H1 (cell line): ENCODE results near the gene TAPT1. TPM values are rescaled to one million over a fixed set of nuclear protein-coding genes. Genes with fewer than 3 reads are reported as not detected.

Experiments used
- SRF ChIP-seq: IDR thresholded peaks from 2 replicates; pipeline ENCODE4 v1.6.1; 2011; ENCODE audit warnings: mild to moderate bottlenecking, low read depth, low read length, moderate library complexity
- TBP ChIP-seq: IDR thresholded peaks from 2 replicates; pipeline ENCODE4 v1.6.1; 2011; ENCODE audit warnings: low read depth, low read length, improper control_type of control experiment
- ZNF274 ChIP-seq: IDR thresholded peaks from 2 replicates; pipeline ENCODE4 v1.7.0; 2012; ENCODE audit warnings: low read length, borderline replicate concordance; ENCODE audit errors: extremely low read depth
- polyA plus RNA-seq, 7 experiments: library from polyadenylated mRNA; depleted of rRNA in 3 of 7; stranded (reverse) in 5 of 7; unstranded in 2 of 7; fragments of >200 nt in 5 of 7; fragments of 200-250 nt in 2 of 7; gene quantifications; 1 replicate in 5 of 7; 2 replicates in 1 of 7; 4 replicates in 1 of 7; pipeline versions ENCODE4 v1.2.1 to v1.2.3, GENCODE V29; 2011 to 2013; ENCODE audit warnings: missing spikeins in 2 of 7, mixed read lengths in 2 of 7
- total RNA-seq: library from RNA; stranded (reverse); fragmentation: NEBNext Ultra II Directional; extraction: Animal tissue kit (Norgen Biotek cat#: 25700); gene quantifications from 2 replicates; pipeline ENCODE4 v1.2.1, GENCODE V29; 2021

The TAPT1 gene
- total and polyA plus RNA-seq, 2 of the 8 experiments (the other 6 are each of a cell fraction or from before 2014, with no cell fraction given), result 4.2 to 15.3 TPM

- no peak for TF ChIP-seq ZNF274
- no peak for TF ChIP-seq SRF
- TF ChIP-seq TBP, result no peak
These were observed 29.5 kb downstream of the TAPT1 start (continued) for GRCh38 chr4:16196482-16197393.
